Retina (tissue), 1 donor: ENCODE results near the gene BPTF.
"Not testable (repeated sequence)": the region's sequence is repeated elsewhere in the genome, so short reads cannot be mapped to it uniquely, and the experiment has no call there.

ENCODE experiments used
- DNase-seq: peaks from one replicate; pipeline ENCODE4 v3.0.0-alpha.2; 2016

BPTF gene, protein sequence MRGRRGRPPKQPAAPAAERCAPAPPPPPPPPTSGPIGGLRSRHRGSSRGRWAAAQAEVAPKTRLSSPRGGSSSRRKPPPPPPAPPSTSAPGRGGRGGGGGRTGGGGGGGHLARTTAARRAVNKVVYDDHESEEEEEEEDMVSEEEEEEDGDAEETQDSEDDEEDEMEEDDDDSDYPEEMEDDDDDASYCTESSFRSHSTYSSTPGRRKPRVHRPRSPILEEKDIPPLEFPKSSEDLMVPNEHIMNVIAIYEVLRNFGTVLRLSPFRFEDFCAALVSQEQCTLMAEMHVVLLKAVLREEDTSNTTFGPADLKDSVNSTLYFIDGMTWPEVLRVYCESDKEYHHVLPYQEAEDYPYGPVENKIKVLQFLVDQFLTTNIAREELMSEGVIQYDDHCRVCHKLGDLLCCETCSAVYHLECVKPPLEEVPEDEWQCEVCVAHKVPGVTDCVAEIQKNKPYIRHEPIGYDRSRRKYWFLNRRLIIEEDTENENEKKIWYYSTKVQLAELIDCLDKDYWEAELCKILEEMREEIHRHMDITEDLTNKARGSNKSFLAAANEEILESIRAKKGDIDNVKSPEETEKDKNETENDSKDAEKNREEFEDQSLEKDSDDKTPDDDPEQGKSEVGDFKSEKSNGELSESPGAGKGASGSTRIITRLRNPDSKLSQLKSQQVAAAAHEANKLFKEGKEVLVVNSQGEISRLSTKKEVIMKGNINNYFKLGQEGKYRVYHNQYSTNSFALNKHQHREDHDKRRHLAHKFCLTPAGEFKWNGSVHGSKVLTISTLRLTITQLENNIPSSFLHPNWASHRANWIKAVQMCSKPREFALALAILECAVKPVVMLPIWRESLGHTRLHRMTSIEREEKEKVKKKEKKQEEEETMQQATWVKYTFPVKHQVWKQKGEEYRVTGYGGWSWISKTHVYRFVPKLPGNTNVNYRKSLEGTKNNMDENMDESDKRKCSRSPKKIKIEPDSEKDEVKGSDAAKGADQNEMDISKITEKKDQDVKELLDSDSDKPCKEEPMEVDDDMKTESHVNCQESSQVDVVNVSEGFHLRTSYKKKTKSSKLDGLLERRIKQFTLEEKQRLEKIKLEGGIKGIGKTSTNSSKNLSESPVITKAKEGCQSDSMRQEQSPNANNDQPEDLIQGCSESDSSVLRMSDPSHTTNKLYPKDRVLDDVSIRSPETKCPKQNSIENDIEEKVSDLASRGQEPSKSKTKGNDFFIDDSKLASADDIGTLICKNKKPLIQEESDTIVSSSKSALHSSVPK (N-terminal part only)

DNA sequence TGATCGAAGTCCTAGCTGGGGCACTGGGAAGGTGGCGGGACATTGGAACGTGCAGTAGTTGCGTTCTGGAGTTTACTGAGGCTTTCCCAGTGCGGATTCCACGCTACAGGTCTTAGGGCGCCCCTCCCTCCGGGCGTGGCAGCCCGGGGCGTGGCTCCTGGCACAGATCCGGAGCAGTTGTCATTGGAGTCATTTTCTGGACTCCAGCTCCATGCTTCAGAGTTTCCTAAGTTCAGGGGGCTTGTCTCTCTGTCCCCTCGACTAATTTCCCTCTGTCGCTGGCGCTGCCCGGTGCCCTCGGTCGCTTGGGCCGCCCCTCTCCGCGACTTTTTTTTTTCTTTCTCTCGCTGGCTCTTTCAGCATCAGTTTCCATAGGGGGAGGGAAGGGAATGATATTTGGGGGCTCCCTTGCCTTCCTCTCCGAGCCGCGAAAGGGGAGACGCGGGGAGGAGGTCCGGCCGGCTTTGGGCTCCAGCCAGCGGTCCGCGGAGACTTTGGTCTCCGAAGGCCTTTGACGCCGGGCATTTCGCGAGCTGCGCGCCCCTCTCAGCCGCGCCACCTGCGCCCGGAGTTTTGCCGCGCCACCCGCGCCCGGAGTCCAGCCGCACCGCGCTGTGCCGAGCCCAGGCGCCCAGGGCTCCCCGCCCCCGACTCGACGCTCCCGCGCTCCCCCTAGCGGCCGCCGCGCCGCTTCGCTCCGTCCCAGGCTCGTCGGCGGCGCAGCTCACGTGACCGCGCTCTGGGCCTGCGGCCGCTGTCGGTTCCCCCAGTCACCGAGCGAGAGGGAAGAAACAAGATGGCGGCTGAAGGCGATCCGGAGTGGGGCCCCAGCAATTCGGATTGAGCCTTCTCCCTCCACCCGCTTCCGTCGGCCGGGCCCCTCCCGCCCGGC is at the start of gene BPTF:
BPTF (plus strand) TSS at position 769 of the 892 bp plus-strand sequence. CDS start 222 bp downstream, outside the sequence.
- peak; percentile 97 for DNase-seq

DNA sequence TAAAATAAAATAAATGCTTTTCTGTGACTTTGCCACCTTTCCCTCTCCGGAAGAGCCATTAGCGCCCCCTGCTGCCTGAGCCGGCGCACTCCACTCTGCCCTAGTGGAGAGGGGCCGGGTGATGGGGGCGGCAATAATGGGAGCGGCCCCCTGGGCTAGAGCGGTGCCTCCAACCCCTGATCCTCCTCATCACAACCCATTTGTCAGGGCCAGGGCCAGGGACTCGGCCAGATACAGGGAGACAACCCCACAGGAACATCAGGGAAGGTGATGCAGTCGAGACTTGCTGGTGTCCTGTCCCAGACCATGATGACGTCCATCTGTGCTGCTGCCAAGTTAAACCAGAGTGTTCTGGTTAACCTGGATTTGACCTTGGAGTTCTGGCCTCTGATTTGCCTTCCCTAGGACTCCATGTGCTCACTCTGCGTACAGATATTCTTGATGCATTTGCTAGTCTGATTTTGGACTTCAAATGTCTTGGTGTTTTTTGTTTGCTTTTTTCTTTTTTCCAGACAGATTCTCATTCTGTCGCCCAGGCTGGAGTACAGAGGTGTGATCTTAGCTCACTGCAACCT is 46.1 kb upstream of the BPTF start:
- DNase-seq: peak; percentile 42

GRCh38 chr17:67784364-67785121 is 40.8 kb upstream of the BPTF start:
- DNase-seq: no peak

DNA sequence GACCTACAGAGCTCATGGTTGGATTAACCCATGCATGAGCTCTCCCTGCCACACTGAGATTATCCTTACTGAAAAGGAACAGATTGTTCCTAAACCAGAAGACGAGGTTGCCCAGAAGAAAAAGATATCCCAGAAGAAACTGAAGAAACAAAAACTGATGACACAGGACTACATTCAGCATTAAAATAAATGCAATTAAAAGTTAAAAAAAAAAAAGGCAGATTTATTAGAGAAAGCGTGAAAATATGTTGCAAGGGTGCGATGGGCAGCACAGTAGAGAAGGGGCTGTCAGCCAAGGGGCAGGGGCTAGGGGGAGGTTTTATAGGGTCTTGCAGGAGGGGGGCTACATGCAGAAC is 40.2 kb upstream of the BPTF start:
- DNase-seq: no peak

DNA sequence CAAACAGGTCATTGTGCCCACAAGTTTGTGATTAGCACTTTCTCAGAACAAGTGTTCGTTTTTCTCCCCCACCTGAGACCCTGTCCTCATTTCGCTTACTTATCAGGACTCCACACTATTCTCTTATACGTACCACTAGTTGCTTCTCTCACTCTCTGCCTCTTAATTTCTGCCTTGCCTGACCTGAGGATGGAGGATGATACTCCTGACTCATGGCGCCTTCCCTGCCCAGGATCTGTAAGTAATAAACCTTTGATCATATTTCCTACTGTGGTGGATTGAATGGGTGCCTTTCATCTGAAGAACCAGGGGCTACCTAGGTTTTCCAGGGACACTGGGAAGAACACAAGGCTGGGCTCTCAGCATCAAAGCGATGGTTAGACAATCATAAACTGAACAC is 39.8 kb upstream of the BPTF start:
- DNase-seq: no peak

- DNase-seq: peak; percentile 55
Measured at GRCh38 chr17:67800495-67800928, 24.8 kb upstream of the BPTF start.

DNA sequence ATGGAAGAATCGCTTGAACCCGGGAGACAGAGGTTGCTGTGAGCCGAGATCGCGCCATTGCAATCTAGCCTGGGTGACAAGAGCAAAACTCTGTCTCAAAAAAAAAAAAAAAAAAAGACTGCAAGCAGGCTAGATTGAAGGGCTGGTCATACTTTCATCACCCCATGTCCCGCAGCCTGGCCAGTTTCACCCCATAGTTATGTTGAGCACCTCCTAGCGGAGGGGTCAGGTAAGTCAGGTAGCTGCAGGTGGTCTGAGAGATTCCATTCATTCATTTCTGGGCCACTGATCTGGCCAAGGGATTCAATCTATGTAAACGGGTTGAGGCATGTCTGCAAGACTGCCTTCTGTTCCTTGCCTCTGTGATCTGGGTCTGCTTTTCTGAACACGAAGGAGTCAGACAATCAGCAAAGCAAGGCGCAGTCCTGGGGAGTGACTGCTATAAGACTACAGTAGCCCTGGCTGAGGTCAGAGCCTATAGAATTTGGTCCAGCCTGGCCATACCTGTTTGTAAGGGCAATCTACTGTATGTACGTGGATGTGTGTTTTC is 23.6 kb upstream of the BPTF start:
- DNase-seq: no peak

DNA sequence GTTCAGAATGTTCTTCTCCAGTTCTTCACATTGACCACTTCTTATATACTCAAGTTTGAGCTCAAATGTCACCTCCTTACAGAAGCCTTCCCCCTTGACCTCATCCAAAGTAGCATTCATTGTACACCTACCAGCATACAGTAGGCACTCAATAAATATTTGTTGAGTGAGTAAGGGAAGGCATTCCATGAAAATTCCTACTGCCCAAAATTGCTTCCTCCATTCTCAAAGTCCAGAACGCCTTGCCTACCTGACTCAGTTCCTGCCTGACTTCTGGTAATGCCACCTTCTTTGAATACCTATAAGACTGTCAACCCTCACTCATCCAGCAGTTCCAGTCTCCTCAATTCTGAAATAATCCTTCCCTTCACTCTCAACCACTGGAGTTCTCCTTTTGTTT is 14.8 kb upstream of the BPTF start:
- no peak for DNase-seq

- DNase-seq: not testable (repeated sequence)
Measured at GRCh38 chr17:67812380-67812779, 12.9 kb upstream of the BPTF start.

DNA sequence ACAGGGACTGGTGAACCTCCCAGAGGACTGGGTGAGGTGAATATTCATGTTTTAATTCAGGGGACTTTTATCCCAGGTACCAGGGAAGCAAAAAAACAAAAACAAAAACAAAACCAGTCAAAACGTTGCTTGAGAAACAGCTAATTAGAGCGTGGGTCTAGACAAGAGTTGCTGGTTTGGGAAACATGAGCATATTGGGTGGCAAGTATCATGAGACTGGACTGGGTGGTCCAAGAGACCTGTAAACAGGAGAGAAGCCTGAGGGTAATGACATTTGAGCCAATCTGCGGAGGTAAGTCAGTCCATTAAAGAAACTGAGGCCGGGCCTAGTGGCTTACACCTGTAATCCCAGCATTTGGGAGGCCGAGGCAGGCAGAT is 11.5 kb upstream of the BPTF start:
- DNase-seq: no peak

- DNase-seq: no peak
Measured at GRCh38 chr17:67818110-67819002, 6.9 kb upstream of the BPTF start.

- DNase-seq: no peak
Measured at GRCh38 chr17:67819722-67820121, 5.6 kb upstream of the BPTF start.

DNA sequence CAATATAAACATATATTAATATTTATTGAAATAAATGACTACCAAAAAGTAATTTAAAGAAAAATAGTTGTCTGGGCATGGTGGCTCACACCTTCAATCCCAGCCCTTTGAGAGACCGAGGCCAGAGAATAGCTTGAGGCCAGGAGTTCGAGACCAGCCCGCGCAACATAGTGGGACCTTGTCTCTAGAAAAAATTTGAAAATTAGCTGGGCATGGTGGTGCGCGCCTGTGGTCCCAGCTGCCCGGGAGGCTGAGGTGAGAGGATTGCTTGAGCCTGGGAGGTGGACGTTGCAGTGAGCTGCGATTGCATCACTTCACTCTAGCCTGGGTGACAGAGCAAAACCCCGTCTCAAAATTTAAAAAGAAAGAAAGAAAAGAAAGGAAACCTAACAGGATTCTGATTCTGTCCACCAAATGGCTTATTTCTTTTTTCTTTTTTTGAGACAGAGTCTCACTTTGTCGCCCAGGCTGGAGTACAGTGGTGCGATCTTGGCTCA is 3.4 kb upstream of the BPTF start:
- no peak for DNase-seq

DNA sequence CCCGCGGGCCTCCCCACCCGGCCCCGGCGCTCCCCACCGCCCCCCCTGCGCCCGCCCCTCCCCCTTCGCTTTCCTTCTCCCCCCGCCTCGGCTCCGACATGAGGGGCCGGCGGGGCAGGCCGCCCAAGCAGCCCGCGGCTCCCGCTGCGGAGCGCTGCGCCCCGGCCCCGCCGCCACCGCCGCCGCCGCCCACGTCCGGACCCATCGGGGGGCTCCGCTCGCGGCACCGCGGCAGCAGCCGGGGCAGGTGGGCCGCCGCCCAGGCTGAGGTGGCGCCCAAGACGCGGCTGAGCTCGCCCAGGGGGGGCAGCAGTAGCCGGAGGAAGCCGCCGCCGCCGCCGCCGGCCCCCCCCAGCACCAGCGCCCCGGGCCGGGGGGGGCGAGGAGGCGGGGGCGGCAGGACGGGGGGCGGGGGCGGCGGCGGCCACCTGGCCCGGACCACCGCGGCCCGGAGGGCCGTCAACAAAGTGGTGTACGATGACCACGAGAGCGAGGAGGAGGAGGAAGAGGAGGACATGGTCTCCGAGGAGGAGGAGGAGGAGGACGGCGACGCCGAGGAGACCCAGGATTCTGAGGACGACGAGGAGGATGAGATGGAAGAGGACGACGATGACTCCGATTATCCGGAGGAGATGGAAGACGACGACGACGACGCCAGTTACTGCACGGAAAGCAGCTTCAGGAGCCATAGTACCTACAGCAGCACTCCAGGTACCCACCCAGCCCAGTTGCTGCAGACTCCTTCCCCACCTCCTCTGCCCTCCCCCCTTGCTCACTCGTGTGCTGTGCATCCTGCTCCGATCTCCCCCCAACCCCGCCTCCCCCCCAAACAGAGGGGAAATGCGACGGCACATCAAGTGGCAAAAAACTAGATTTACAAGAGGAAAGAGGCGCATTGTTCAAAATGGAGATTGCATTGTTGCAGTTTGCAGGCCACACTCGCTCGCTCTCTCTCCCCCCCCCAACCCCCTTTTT is 611 bp downstream of the BPTF start:
- peak; percentile 80 for DNase-seq

DNA sequence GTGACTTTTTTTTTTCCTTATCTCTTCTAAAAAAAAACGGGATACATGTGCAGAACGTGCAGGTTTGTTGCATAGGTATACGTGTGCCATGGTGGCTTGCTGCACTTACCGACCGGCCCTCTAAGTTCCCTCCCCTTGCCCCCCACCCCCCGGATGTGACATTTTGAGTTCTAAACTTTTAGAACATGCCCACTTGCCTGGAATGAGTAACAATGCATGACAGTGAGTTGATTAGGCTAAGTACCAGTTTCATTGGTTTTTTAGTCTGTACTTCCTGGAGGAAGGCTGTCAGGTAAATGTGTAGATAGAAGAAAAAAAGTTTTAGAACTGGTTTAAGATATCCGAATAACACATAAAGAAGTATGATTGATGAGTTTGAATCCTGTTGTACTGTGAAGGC is 4.0 kb downstream of the BPTF start:
- DNase-seq: no peak

GRCh38 chr17:67830440-67830839 is 5.1 kb downstream of the BPTF start:
- no peak for DNase-seq

- DNase-seq: no peak
Measured at GRCh38 chr17:67831268-67831667, 6.0 kb downstream of the BPTF start.

DNA sequence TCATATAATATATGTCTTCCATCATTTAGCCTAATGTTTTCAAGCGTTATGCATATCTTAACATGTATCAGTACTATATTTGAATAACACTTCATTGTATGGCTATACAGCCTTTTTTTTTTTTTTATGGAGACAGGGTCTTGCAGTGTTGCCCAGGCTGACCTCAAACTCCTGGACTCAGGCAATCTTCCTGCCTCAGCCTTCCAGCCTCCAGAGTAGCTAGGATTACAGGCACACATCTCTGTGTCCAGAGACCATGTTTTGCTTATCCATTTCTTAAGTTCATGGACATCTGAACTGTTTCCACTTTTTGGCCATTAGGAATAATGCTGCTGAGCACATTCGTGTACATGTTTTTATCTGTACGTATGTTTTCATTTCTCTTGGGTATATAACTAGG is 7.8 kb downstream of the BPTF start:
- no peak for DNase-seq
